HepG2 (cell line): ENCODE results near the gene FAM83D.

Experiments
- NPAS2 ChIP-seq: sonication (generic); formaldehyde crosslinking; IDR thresholded peaks from 2 replicates; pipeline ENCODE4 v1.8.0; 2022; ENCODE audit warnings: mild to moderate bottlenecking, missing genetic modification reagents, borderline replicate concordance
- SP2 ChIP-seq: sonication (generic); formaldehyde crosslinking; IDR thresholded peaks from 2 replicates; pipeline ENCODE4 v1.5.1; 2020; ENCODE audit warnings: mild to moderate bottlenecking, missing genetic modification reagents
- TF ChIP-seq, protein P1 (sequence below): sonication (generic); formaldehyde crosslinking; IDR thresholded peaks from 2 replicates; pipeline ENCODE4 v1.5.0; 2020; ENCODE audit warnings: mild to moderate bottlenecking, missing genetic modification reagents, moderate library complexity

DNA sequence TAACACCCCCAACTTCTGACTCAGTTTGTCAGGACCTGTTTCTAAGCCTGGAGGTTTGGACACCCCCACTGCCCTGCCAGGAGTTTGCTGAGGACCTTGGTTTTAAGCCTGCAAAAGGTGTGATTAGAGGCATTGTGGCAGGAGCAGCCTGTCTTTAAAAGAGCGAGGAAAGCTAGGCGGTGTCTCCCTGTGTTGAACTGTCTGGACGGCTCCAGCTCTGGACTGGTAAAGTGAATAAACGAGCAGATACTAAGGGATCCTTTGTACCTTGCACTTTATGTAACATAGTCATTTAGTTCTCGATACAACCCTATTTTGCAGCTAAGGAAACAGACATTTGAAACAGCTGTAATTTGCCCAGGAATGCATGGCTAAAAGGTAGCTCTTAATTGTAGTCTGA, 14.4 kb downstream of the FAM83D start:
- TF ChIP-seq, protein P1, sequence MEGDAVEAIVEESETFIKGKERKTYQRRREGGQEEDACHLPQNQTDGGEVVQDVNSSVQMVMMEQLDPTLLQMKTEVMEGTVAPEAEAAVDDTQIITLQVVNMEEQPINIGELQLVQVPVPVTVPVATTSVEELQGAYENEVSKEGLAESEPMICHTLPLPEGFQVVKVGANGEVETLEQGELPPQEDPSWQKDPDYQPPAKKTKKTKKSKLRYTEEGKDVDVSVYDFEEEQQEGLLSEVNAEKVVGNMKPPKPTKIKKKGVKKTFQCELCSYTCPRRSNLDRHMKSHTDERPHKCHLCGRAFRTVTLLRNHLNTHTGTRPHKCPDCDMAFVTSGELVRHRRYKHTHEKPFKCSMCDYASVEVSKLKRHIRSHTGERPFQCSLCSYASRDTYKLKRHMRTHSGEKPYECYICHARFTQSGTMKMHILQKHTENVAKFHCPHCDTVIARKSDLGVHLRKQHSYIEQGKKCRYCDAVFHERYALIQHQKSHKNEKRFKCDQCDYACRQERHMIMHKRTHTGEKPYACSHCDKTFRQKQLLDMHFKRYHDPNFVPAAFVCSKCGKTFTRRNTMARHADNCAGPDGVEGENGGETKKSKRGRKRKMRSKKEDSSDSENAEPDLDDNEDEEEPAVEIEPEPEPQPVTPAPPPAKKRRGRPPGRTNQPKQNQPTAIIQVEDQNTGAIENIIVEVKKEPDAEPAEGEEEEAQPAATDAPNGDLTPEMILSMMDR (CRISPR knock-in tag) = no peak
- TF ChIP-seq SP2 (CRISPR knock-in tag) (no peak), NPAS2 (no peak)
